ENCODE results near the gene IL17REL.

GRCh38 chr22:50057278-50058060 is 44.9 kb upstream of the IL17REL start:
- TF ChIP-seq CTCF (IDR thresholded peaks at IDR 0.05 in 4 of 5, conservative IDR thresholded peaks at IDR 0.05 in 1 of 5), result no peak
- no peak for TF ChIP-seq POLR2A (IDR thresholded peaks at IDR 0.05)
